Neuronal stem cell (in vitro differentiated cells): ENCODE measurements around the gene BANF2.

ENCODE experiments used
- DNase-seq: peaks from one replicate; pipeline ENCODE4 v3.0.0-alpha.2; 2013; ENCODE audit warnings: low spot score
- H2AFZ ChIP-seq: one replicate; pipeline ENCODE4 v1.6.1; 2013; ENCODE audit warnings: mild to moderate bottlenecking, low read length, inconsistent platforms
- H2AK5ac ChIP-seq: 2 replicates; pipeline ENCODE4 v1.6.1; 2013; ENCODE audit warnings: low read depth, mild to moderate bottlenecking, inconsistent platforms, low read length, moderate library complexity, mixed read lengths
- H2BK120ac ChIP-seq: 2 replicates; pipeline ENCODE4 v1.6.1; 2013; ENCODE audit warnings: low read depth, mild to moderate bottlenecking, inconsistent platforms, low read length, moderate library complexity, mixed read lengths
- H2BK12ac ChIP-seq: one replicate; pipeline ENCODE4 v1.6.1; 2013; ENCODE audit warnings: low read length, inconsistent platforms
- H2BK15ac ChIP-seq: 2 replicates; pipeline ENCODE4 v1.6.1; 2013; ENCODE audit warnings: mild to moderate bottlenecking, low read length, inconsistent platforms, mixed read lengths
- H2BK5ac ChIP-seq: one replicate; pipeline ENCODE4 v1.6.1; 2013; ENCODE audit warnings: inconsistent platforms, mild to moderate bottlenecking, low read length, moderate library complexity
- H3K14ac ChIP-seq: one replicate; pipeline ENCODE4 v1.6.1; 2013; ENCODE audit warnings: low read length, inconsistent platforms
- H3K18ac ChIP-seq: 2 replicates; pipeline ENCODE4 v1.6.1; 2013; ENCODE audit warnings: low read length, inconsistent platforms
- H3K23ac ChIP-seq: 2 replicates; pipeline ENCODE4 v1.6.1; 2013; ENCODE audit warnings: low read depth, mild to moderate bottlenecking, mixed read lengths, low read length, inconsistent platforms; ENCODE audit not compliant: poor library complexity
- H3K27ac ChIP-seq: replicated peaks from 3 replicates; pipeline ENCODE4 v1.5.1; 2013; ENCODE audit warnings: low read length, inconsistent platforms
- H3K27me3 ChIP-seq, 3 experiments: 2 replicates each; pipeline ENCODE4 v1.6.1; 2013; ENCODE audit warnings: low read length in 3 of 3, mild to moderate bottlenecking in 2 of 3, inconsistent platforms in 1 of 3, low read depth in 1 of 3, mixed read lengths in 1 of 3, moderate library complexity in 1 of 3; ENCODE audit not compliant: control insufficient read depth in 3 of 3, insufficient read depth in 3 of 3
- H3K36me3 ChIP-seq, 2 donors: replicated peaks in 1 of 2; 2 replicates each; pipeline ENCODE4 v1.6.1; 2013; ENCODE audit warnings: low read length in 2 of 2; ENCODE audit not compliant: control insufficient read depth in 2 of 2, insufficient read depth in 2 of 2
- H3K4ac ChIP-seq: 2 replicates; pipeline ENCODE4 v1.6.1; 2013; ENCODE audit warnings: inconsistent platforms, mild to moderate bottlenecking, low read length, moderate library complexity
- H3K4me1 ChIP-seq, 2 donors: 1 replicate in 1 of 2; 2 replicates in 1 of 2; pipeline ENCODE4 v1.6.1; 2013; ENCODE audit warnings: low read length in 2 of 2, low read depth in 1 of 2; ENCODE audit not compliant: control insufficient read depth in 2 of 2, insufficient read depth in 1 of 2
- H3K4me2 ChIP-seq: one replicate; pipeline ENCODE4 v1.6.1; 2013; ENCODE audit warnings: mild to moderate bottlenecking, low read length, inconsistent platforms; ENCODE audit not compliant: insufficient read depth, poor library complexity, severe bottlenecking
- H3K4me3 ChIP-seq, 2 donors: 2 replicates each; pipeline ENCODE4 v1.5.1; 2013; ENCODE audit warnings: low read length in 2 of 2, mild to moderate bottlenecking in 2 of 2, inconsistent platforms in 1 of 2, moderate library complexity in 1 of 2
- H3K79me1 ChIP-seq: one replicate; pipeline ENCODE4 v1.6.1; 2013; ENCODE audit warnings: low read depth, mild to moderate bottlenecking, inconsistent platforms, low read length, moderate library complexity
- H3K9ac ChIP-seq: one replicate; pipeline ENCODE4 v1.6.1; 2013; ENCODE audit warnings: mild to moderate bottlenecking, low read depth, low read length, inconsistent platforms; ENCODE audit not compliant: poor library complexity
- H3K9me3 ChIP-seq, 2 donors: replicated peaks in 1 of 2; 2 replicates each; pipeline versions ENCODE3 to v1.6.1; 2013; ENCODE audit warnings: low read length in 2 of 2, mild to moderate bottlenecking in 2 of 2, inconsistent platforms in 1 of 2, low read depth in 1 of 2, mixed read lengths in 1 of 2, moderate library complexity in 1 of 2; ENCODE audit not compliant: control insufficient read depth in 2 of 2, insufficient read depth in 1 of 2
- H4K8ac ChIP-seq: one replicate; pipeline ENCODE4 v1.6.1; 2013; ENCODE audit warnings: low read depth, mild to moderate bottlenecking, inconsistent platforms, low read length, moderate library complexity
- H4K91ac ChIP-seq: one replicate; pipeline ENCODE4 v1.6.1; 2013; ENCODE audit warnings: low read length, low read depth, mild to moderate bottlenecking, inconsistent platforms; ENCODE audit not compliant: poor library complexity
- WGBS, 2 donors: extraction: QIAGEN DNeasy Blood & Tissue Kit; methylation state at CpG; one replicate each; pipeline ENCODE4 v1.1.7; 2013; ENCODE audit warnings: missing lambda C conversion rate in 2 of 2, mixed read lengths in 1 of 2; ENCODE audit not compliant: insufficient read length in 2 of 2, insufficient replicate concordance in 1 of 2; ENCODE audit errors: extremely low coverage in 2 of 2; 5-methylcytosine and 5-hydroxymethylcytosine counted together

The BANF2 gene

DNA sequence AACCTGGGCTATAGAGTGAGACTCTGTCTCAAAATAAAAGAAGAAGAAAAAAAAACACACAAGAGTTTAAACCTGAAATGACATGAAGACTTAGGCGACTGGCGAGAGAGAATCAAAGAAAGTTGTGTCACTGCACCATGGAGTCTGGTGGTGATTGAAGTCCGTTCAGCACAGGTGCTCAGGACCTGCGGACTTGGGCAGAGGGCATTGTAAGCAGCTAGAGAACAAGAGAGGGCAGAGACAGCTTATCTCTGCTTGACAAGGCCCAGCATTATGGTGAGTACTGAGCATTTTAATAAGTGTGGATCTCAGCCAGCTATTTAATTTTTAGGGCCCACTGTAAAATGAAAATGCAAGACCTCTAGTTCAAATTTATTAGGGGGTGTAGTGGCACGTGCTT, 31.5 kb downstream of the BANF2 start:
- H2AK5ac ChIP-seq, result no peak overlapping the region
- no peak overlapping the region for H2BK5ac ChIP-seq
- H3K18ac ChIP-seq, result no peak overlapping the region
- no peak overlapping the region for H4K8ac ChIP-seq
- H2BK12ac ChIP-seq, result no peak overlapping the region
- H3K9me3 ChIP-seq, result peaks cover 3% of the 10 kb centered on the region in 2 donors
- no peaks in the 10 kb centered on the region for H3K36me3 ChIP-seq
- H3K27ac ChIP-seq, result no peak overlapping the region
- no peak overlapping the region for H3K23ac ChIP-seq
- H2AFZ ChIP-seq, result no peak overlapping the region
- H2BK15ac ChIP-seq, result no peak overlapping the region
- H3K27me3 ChIP-seq, result peaks cover 0 to 13% (median 0%) of the 10 kb centered on the region in 3 experiments
- no peak for DNase-seq
- no CpG with 5 or more reads among the region's 5 CpGs for WGBS, 2 donors
- no peak overlapping the region for H3K4me2 ChIP-seq
- peaks cover 0 to 2% of the 10 kb centered on the region in 2 donors for H3K4me1 ChIP-seq
- H3K9ac ChIP-seq, result no peak overlapping the region
- no peak overlapping the region for H2BK120ac ChIP-seq
- no peak overlapping the region for H3K4me3 ChIP-seq
- H3K79me1 ChIP-seq, result no peaks in the 10 kb centered on the region
- H3K14ac ChIP-seq, result no peak overlapping the region
- H3K4ac ChIP-seq, result no peak overlapping the region
- no peak overlapping the region for H4K91ac ChIP-seq

DNA sequence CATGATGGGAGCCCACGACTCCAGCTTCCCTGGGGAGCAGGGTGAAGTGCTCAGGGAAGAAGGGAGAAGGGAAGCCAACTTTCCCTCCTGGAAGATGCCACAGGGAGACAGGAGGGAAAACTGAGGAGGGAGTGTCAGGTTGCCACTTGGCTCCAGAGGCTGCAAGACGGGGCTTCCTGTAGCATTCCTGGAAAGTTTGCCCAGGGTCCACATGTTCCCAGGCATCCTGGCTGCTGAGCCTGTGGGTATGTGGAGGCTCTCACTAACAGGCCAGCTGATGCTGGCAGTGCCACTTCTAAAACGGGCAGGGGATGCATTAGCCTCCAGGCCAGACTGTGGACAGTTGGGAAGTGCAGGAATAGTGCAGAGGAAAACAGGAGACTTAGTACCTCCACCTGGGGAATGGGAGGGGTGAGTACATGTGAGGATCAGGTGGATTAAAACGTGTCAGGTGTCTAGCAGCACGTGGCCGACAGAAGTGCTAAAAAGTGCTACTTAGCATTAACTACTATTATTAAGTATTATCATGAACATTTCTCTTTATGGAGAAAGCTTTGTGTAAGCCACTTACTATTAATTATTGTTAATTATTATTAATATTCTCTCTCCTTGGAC, 33.2 kb downstream of the BANF2 start:
- Histone ChIP-seq H3K36me3 (no peaks in the 10 kb centered on the region), H2BK12ac (no peak overlapping the region), H4K8ac (no peak overlapping the region), H3K9ac (no peak overlapping the region), H2AK5ac (no peak overlapping the region), H3K79me1 (no peaks in the 10 kb centered on the region), H3K14ac (no peak overlapping the region), H2BK5ac (no peak overlapping the region), H3K4ac (no peak overlapping the region), H3K4me3 (no peak overlapping the region), H2BK120ac (no peak overlapping the region), H3K4me1 (peaks cover 0 to 2% of the 10 kb centered on the region in 2 donors), H3K23ac (no peak overlapping the region), H3K27ac (no peak overlapping the region), H2AFZ (no peak overlapping the region), H3K4me2 (no peak overlapping the region), H3K9me3 (peaks cover 7% of the 10 kb centered on the region in 2 donors), H3K18ac (no peak overlapping the region), H4K91ac (no peak overlapping the region), H3K27me3 (peaks cover 0 to 7% (median 0%) of the 10 kb centered on the region in 3 experiments), H2BK15ac (no peak overlapping the region)
- WGBS, 2 donors, result no CpG with 5 or more reads among the region's 6 CpGs
- no peak for DNase-seq

DNA sequence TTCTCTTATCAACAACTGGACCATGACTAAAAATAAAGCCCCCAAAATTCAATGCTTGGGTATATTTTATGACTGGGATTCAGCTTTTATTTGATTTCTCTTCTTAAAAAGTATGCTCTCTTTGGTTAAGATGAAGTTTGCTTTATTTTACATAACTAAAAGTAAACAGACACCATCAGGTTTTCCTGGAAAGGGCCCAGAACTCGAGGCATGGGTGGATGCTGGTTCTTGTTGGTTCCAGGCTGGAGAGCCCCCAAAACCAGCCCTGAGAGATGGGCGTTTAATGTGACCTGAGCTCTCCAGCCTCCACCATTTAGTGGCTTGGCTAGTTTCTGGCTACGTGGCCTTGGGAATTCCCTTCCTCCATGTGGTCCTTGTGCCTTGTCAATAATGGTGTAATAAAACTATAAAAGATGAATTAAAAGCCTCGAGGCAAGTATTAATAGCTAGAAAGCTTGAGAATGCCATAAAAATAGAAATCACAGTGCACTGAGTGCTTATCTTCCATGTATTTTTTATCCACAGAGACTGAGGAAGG, 34.1 kb downstream of the BANF2 start:
- H3K36me3 ChIP-seq, result no peaks in the 10 kb centered on the region
- H2BK15ac ChIP-seq, result no peak overlapping the region
- H4K91ac ChIP-seq, result no peak overlapping the region
- peaks cover 0 to 4% (median 0%) of the 10 kb centered on the region in 3 experiments for H3K27me3 ChIP-seq
- no peak overlapping the region for H3K18ac ChIP-seq
- H3K9me3 ChIP-seq, result peaks cover 7 to 10% of the 10 kb centered on the region in 2 donors
- H2BK12ac ChIP-seq, result no peak overlapping the region
- no peak overlapping the region for H3K4me2 ChIP-seq
- no peak overlapping the region for H3K27ac ChIP-seq
- no peak overlapping the region for H2BK5ac ChIP-seq
- H3K4me3 ChIP-seq, result no peak overlapping the region
- no peak overlapping the region for H2BK120ac ChIP-seq
- no CpG with 5 or more reads among the region's 4 CpGs for WGBS, 2 donors
- H3K4ac ChIP-seq, result no peak overlapping the region
- DNase-seq, result no peak
- no peak overlapping the region for H3K9ac ChIP-seq
- no peak overlapping the region for H3K23ac ChIP-seq
- no peak overlapping the region for H2AK5ac ChIP-seq
- peaks cover 0 to 2% of the 10 kb centered on the region in 2 donors for H3K4me1 ChIP-seq
- H3K14ac ChIP-seq, result no peak overlapping the region
- no peaks in the 10 kb centered on the region for H3K79me1 ChIP-seq
- H4K8ac ChIP-seq, result no peak overlapping the region
- no peak overlapping the region for H2AFZ ChIP-seq

DNA sequence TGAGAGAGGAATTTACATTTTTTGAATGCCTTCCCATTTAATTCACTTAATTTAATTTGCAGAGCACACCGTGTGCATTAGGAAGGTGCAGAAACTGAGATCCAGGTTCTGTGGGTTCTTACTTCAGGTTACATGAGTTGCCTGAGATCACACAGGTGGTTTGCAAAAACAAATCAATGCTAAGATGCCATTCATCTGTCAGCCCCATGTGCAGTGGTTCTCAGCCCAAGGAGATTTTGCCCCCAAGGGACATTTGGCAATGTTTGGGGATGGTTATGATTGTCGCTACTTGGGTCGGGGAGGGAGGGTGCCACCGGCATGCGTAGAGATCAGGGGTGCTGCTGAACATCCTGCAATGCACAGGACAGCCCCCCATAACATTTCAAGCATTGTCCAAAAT, 34.6 kb downstream of the BANF2 start:
- Histone ChIP-seq H4K8ac (no peak overlapping the region), H3K27me3 (peaks cover 0 to 4% (median 0%) of the 10 kb centered on the region in 3 experiments), H3K4me1 (peaks cover 0 to 2% of the 10 kb centered on the region in 2 donors), H3K4me2 (no peak overlapping the region), H3K27ac (no peak overlapping the region), H2BK15ac (no peak overlapping the region), H2AFZ (no peak overlapping the region), H3K4me3 (no peak overlapping the region), H2BK12ac (no peak overlapping the region), H3K4ac (no peak overlapping the region), H2AK5ac (no peak overlapping the region), H3K14ac (no peak overlapping the region), H3K36me3 (no peaks in the 10 kb centered on the region), H3K18ac (no peak overlapping the region), H2BK5ac (no peak overlapping the region), H2BK120ac (no peak overlapping the region), H3K9ac (no peak overlapping the region), H4K91ac (no peak overlapping the region), H3K79me1 (no peaks in the 10 kb centered on the region), H3K9me3 (peaks cover 7 to 10% of the 10 kb centered on the region in 2 donors), H3K23ac (no peak overlapping the region)
- no CpG with 5 or more reads among the region's 5 CpGs for WGBS, 2 donors
- DNase-seq, result no peak
